Measurements from ENCODE around the gene ENDOV. TPM values are rescaled to one million over a fixed set of nuclear protein-coding genes. Genes with fewer than 3 reads are reported as not detected.

Gene ENDOV
- total RNA-seq, 2 donors from 2014 or later = 27.3 to 46.7 TPM

GRCh38 chr17:80455336-80455710 lies 40.4 kb downstream of the ENDOV start:
- Histone ChIP-seq H3K27me3 (replicated peaks; ENCODE audit: insufficient read depth) (no peaks in the 10 kb centered on the region), H3K4me3 (peak overlapping the region; percentile 93), H3K36me3 (no peaks in the 10 kb centered on the region), H3K27ac (peak overlapping the region; percentile 99), H3K4me1 (ENCODE audit: control insufficient read depth in 1 of 2, low read depth in 2 of 2) (peaks cover 15 to 26% of the 10 kb centered on the region in 2 donors), H3K9me3 (no peaks in the 10 kb centered on the region)
- no peak for DNase-seq (ENCODE audit: low spot score)
- no peak for TF ChIP-seq CTCF (IDR thresholded peaks at IDR 0.05)
- peak; percentile 39 for ATAC-seq (ENCODE audit: insufficient number of reproducible peaks, low FRiP score, low read depth)

- Histone ChIP-seq H3K27me3 (replicated peaks; ENCODE audit: insufficient read depth) (no peaks in the 10 kb centered on the region), H3K36me3 (no peaks in the 10 kb centered on the region), H3K4me3 (peak overlapping the region; percentile 93), H3K4me1 (ENCODE audit: control insufficient read depth in 1 of 2, low read depth in 2 of 2) (peaks cover 10 to 21% of the 10 kb centered on the region in 2 donors), H3K9me3 (no peaks in the 10 kb centered on the region), H3K27ac (peak overlapping the region; percentile 99)
- ATAC-seq (ENCODE audit: insufficient number of reproducible peaks, low FRiP score, low read depth) (no peak), DNase-seq (ENCODE audit: low spot score) (no peak)
- no peak for TF ChIP-seq CTCF (IDR thresholded peaks at IDR 0.05)
Measured at GRCh38 chr17:80455784-80456183, 40.8 kb downstream of the ENDOV start.

DNA sequence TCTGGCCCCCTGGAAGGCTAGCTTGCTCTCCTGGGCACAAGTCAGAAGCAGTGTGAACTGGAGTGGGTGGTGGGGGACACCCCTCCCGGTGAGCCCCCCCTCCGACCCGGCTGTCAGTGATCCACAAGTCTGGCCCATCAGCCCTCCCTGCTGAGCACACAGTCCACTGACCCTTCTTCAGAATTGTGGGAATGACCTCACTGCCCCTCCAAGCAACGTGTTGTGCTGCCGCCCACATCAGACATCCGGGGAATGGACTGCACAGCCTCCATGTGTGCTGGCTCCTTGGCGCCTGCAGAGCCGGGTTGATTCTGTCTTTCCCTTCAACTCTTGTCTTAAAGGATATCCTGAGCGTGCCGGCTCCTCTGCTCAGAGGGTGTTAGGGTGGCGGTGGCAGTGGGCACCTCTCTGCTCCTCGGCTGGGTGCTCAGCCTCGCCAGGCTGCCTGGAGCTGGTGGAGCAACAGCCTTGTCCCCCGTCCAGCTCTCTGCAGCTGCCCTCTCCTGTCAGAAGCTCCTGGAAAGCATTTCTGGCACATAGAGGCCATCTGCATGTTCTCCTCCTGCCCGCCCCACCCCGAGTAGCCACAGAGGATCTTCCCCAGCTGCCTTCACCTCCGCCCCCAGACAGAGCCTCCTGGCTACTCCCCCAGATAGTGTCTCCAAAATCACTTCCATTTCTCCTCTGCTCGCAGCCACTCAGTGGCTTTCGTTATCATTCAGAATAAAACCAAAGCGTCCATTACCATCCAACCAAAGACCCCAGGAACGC lies 41.7 kb downstream of the ENDOV start:
- no peak for TF ChIP-seq CTCF (IDR thresholded peaks at IDR 0.05)
- no peak for ATAC-seq (ENCODE audit: insufficient number of reproducible peaks, low FRiP score, low read depth)
- Histone ChIP-seq H3K36me3 (no peaks in the 10 kb centered on the region), H3K27ac (peak overlapping the region in 1 of 2 donors; percentile 99), H3K9me3 (no peaks in the 10 kb centered on the region), H3K4me1 (ENCODE audit: control insufficient read depth in 1 of 2, low read depth in 2 of 2) (peaks cover 10 to 19% of the 10 kb centered on the region in 2 donors), H3K27me3 (replicated peaks; ENCODE audit: insufficient read depth) (no peaks in the 10 kb centered on the region), H3K4me3 (no peak overlapping the region)
- no peak for DNase-seq (ENCODE audit: low spot score)

- Histone ChIP-seq H3K27ac (no peak overlapping the region), H3K9me3 (no peaks in the 10 kb centered on the region), H3K4me1 (ENCODE audit: control insufficient read depth in 1 of 2, low read depth in 2 of 2) (peaks cover 10 to 19% of the 10 kb centered on the region in 2 donors), H3K36me3 (no peaks in the 10 kb centered on the region), H3K27me3 (replicated peaks; ENCODE audit: insufficient read depth) (no peaks in the 10 kb centered on the region), H3K4me3 (no peak overlapping the region)
- no peak for TF ChIP-seq CTCF (IDR thresholded peaks at IDR 0.05)
- ATAC-seq (ENCODE audit: insufficient number of reproducible peaks, low FRiP score, low read depth) (no peak), DNase-seq (ENCODE audit: low spot score) (no peak)
Measured at GRCh38 chr17:80457236-80457856, 42.4 kb downstream of the ENDOV start.

- no peaks in the 10 kb centered on the region for H3K9me3 ChIP-seq
- peaks cover 10 to 19% of the 10 kb centered on the region in 2 donors for H3K4me1 ChIP-seq (ENCODE audit: control insufficient read depth in 1 of 2, low read depth in 2 of 2)
- no peaks in the 10 kb centered on the region for H3K27me3 ChIP-seq (replicated peaks; ENCODE audit: insufficient read depth)
- no peak for ATAC-seq (ENCODE audit: insufficient number of reproducible peaks, low FRiP score, low read depth)
- no peak overlapping the region for H3K27ac ChIP-seq
- no peak for DNase-seq (ENCODE audit: low spot score)
- no peaks in the 10 kb centered on the region for H3K36me3 ChIP-seq
- H3K4me3 ChIP-seq = no peak overlapping the region
- no peak for TF ChIP-seq CTCF (IDR thresholded peaks at IDR 0.05)
Measured at GRCh38 chr17:80458016-80458415, 43.0 kb downstream of the ENDOV start.

Data from thoracic aorta (tissue), 2 donors.